H1 (cell line): ENCODE results near the gene HSD17B13.

ENCODE experiments used
- EZH2 ChIP-seq: fragments of 200-600 bp; sonication (generic); IDR thresholded peaks from 2 replicates; pipeline ENCODE4 v1.7.1; 2012; ENCODE audit warnings: low read depth, mild to moderate bottlenecking, moderate library complexity, low read length, inconsistent platforms; ENCODE audit not compliant: severe bottlenecking
- POLR2A ChIP-seq, 2 experiments: IDR thresholded peaks; 1 replicate in 1 of 2; 2 replicates in 1 of 2; pipeline ENCODE4 v1.6.1; 2011; ENCODE audit warnings: low read depth in 2 of 2, low read length in 2 of 2, mild to moderate bottlenecking in 2 of 2; ENCODE audit errors: control extremely low read depth in 1 of 2
- RAD21 ChIP-seq, 2 experiments: IDR thresholded peaks in 1 of 2; conservative IDR thresholded peaks in 1 of 2; 2 replicates each; pipeline ENCODE4 v1.6.1; 2011; ENCODE audit warnings: low read depth in 2 of 2, low read length in 2 of 2, improper control_type of control experiment in 1 of 2, inconsistent platforms in 1 of 2, mild to moderate bottlenecking in 1 of 2, moderate library complexity in 1 of 2
- YY1 ChIP-seq: IDR thresholded peaks from 2 replicates; pipeline ENCODE4 v1.6.1; 2011; ENCODE audit warnings: low read depth, mild to moderate bottlenecking, low read length
- TF ChIP-seq, protein P1 (sequence below): IDR thresholded peaks from 2 replicates; pipeline ENCODE4 v1.6.1; 2011; ENCODE audit warnings: low read depth, mild to moderate bottlenecking, low read length; ENCODE audit not compliant: insufficient read depth
- TF ChIP-seq, protein P2 (sequence below), 3 experiments: IDR thresholded peaks; 1 replicate in 2 of 3; 2 replicates in 1 of 3; pipeline versions ENCODE4 v1.5.1 to v1.6.1; 2011; ENCODE audit warnings: low read length in 3 of 3, mild to moderate bottlenecking in 3 of 3, inconsistent platforms in 2 of 3, low read depth in 1 of 3, moderate library complexity in 1 of 3; ENCODE audit not compliant: insufficient read depth in 1 of 3; ENCODE audit errors: control extremely low read depth in 1 of 3
- TF ChIP-seq, protein P3 (sequence below): IDR thresholded peaks from 2 replicates; pipeline ENCODE4 v1.6.1; 2012; ENCODE audit warnings: low read length, inconsistent platforms

GRCh38 chr4:87310691-87311335 is 11.9 kb downstream of the HSD17B13 start:
- TF ChIP-seq, protein P1, sequence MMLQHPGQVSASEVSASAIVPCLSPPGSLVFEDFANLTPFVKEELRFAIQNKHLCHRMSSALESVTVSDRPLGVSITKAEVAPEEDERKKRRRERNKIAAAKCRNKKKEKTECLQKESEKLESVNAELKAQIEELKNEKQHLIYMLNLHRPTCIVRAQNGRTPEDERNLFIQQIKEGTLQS = no peak
- TF ChIP-seq, protein P2, sequence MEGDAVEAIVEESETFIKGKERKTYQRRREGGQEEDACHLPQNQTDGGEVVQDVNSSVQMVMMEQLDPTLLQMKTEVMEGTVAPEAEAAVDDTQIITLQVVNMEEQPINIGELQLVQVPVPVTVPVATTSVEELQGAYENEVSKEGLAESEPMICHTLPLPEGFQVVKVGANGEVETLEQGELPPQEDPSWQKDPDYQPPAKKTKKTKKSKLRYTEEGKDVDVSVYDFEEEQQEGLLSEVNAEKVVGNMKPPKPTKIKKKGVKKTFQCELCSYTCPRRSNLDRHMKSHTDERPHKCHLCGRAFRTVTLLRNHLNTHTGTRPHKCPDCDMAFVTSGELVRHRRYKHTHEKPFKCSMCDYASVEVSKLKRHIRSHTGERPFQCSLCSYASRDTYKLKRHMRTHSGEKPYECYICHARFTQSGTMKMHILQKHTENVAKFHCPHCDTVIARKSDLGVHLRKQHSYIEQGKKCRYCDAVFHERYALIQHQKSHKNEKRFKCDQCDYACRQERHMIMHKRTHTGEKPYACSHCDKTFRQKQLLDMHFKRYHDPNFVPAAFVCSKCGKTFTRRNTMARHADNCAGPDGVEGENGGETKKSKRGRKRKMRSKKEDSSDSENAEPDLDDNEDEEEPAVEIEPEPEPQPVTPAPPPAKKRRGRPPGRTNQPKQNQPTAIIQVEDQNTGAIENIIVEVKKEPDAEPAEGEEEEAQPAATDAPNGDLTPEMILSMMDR (IDR thresholded peaks at IDR 0.05; ENCODE audit: control extremely low read depth in 1 of 3, insufficient read depth in 1 of 3, low read depth in 1 of 3, low read length in 3 of 3) = no peak
- no peak for TF ChIP-seq POLR2A (IDR thresholded peaks at IDR 0.05; ENCODE audit: control extremely low read depth in 1 of 2, low read depth in 2 of 2, low read length in 2 of 2)
- no peak for TF ChIP-seq EZH2
- no peak for TF ChIP-seq YY1
- TF ChIP-seq, protein P3, sequence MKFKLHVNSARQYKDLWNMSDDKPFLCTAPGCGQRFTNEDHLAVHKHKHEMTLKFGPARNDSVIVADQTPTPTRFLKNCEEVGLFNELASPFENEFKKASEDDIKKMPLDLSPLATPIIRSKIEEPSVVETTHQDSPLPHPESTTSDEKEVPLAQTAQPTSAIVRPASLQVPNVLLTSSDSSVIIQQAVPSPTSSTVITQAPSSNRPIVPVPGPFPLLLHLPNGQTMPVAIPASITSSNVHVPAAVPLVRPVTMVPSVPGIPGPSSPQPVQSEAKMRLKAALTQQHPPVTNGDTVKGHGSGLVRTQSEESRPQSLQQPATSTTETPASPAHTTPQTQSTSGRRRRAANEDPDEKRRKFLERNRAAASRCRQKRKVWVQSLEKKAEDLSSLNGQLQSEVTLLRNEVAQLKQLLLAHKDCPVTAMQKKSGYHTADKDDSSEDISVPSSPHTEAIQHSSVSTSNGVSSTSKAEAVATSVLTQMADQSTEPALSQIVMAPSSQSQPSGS = no peak
- TF ChIP-seq RAD21 (IDR thresholded peaks at IDR 0.05 in 1 of 2, conservative IDR thresholded peaks at IDR 0.05 in 1 of 2; ENCODE audit: low read depth in 2 of 2, low read length in 2 of 2) = no peak
